GM06990 (cell line): Measurements from ENCODE around the gene ZNF574.

Experiments used
- DNase-seq: peaks from one replicate; pipeline ENCODE4 v3.0.0-alpha.2; 2011; ENCODE audit not compliant: insufficient read length; ENCODE audit errors: extremely low read depth
- H3K27me3 ChIP-seq: replicated peaks from 2 replicates; pipeline ENCODE4 v1.6.0; 2011; ENCODE audit warnings: low read length; ENCODE audit not compliant: control insufficient read depth, insufficient read depth
- H3K36me3 ChIP-seq: 2 replicates; pipeline ENCODE4 v1.5.1; 2011; ENCODE audit warnings: low read length; ENCODE audit not compliant: control insufficient read depth, insufficient read depth
- H3K4me3 ChIP-seq: replicated peaks from 2 replicates; pipeline ENCODE4 v1.5.1; 2011; ENCODE audit warnings: low read depth, mild to moderate bottlenecking, control low read depth, low read length
- TF ChIP-seq, protein P1 (sequence below): IDR thresholded peaks from 2 replicates; pipeline ENCODE4 v1.5.1; 2011; ENCODE audit warnings: low read length, control low read depth, mild to moderate bottlenecking, inconsistent platforms; ENCODE audit not compliant: insufficient read depth, poor library complexity, severe bottlenecking

ZNF574 gene

DNA sequence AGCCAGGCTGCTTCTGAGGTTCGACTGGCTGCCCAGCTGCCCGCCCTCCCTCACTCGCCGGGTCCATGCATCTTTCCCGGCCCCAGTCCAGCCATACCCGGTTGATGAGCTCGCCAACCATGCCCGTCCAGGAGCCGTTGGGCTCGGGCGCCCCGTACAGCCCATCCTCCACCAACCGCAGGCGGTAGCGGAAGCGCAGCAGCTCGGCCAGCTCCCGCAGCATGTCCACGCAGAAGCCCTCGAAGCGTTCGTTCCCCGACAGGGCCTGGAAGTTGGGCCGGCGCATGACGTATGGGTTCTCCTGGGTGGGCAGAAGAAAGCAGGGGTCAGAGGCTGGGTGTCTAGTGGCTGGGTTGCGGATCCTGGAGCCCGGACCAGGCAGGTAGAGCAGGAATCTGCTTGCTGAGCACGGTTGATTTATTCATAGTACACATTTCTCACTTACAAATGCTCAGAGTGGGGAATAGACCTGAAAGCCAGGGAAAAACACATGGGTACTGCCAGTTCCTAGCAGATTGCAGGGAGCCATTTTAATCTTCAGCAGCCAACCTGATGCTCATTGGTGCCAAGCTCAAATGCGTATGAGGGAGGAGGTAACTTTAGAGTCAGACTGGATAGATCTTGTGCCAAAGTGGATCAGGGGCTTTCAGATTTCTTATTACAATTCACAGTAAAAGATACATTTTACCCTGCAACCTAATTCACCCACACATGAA is 33.4 kb upstream of the ZNF574 start:
- Histone ChIP-seq H3K4me3 (no peak overlapping the region), H3K36me3 (no peaks in the 10 kb centered on the region), H3K27me3 (no peaks in the 10 kb centered on the region; the same call in 1 of the 2 replicates)
- TF ChIP-seq, protein P1, sequence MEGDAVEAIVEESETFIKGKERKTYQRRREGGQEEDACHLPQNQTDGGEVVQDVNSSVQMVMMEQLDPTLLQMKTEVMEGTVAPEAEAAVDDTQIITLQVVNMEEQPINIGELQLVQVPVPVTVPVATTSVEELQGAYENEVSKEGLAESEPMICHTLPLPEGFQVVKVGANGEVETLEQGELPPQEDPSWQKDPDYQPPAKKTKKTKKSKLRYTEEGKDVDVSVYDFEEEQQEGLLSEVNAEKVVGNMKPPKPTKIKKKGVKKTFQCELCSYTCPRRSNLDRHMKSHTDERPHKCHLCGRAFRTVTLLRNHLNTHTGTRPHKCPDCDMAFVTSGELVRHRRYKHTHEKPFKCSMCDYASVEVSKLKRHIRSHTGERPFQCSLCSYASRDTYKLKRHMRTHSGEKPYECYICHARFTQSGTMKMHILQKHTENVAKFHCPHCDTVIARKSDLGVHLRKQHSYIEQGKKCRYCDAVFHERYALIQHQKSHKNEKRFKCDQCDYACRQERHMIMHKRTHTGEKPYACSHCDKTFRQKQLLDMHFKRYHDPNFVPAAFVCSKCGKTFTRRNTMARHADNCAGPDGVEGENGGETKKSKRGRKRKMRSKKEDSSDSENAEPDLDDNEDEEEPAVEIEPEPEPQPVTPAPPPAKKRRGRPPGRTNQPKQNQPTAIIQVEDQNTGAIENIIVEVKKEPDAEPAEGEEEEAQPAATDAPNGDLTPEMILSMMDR, result no peak
- no peak for DNase-seq

DNA sequence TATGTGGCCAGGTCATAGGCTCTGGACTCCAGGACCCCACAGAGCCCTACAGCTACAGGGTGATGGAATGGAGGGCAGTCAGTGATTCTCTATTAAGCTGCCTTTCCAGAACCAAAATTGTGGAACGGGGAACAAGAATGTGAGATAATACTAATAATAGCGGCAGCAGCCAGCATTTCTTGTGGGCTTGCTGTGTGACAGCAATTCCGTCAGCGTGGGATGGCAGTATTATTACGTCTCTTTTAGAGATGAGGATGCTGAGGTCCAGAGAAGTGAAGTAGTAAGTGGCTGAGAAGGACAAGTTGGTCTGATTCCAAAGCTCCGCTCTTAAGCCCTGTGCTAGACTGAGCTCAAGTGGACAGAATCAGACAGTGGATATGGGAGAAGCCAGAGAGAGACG is 30.4 kb upstream of the ZNF574 start:
- no peaks in the 10 kb centered on the region; the same call in 1 of the 2 replicates for H3K27me3 ChIP-seq

DNA sequence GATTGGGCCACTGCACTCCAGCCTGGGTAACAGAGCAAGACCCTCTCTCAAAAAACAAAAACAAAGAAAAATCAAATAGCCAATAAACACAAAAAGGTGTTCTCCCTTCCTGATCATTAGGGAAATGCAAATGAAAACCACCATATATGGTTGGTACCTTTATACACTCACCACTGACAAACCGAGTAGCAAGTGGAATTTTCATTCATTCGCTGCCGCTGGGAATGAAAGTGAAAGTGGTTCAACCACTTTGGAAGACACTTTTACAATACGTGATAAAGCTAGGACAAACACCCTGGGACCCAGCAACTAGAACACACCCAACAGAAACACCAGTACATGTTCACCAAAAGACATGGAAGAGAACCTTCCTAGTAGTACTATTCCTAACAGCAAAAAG is 27.0 kb upstream of the ZNF574 start:
- H3K27me3 ChIP-seq, result no peaks in the 10 kb centered on the region; the same call in none of the 2 replicates
- DNase-seq, result no peak
- no peak overlapping the region for H3K4me3 ChIP-seq
- no peaks in the 10 kb centered on the region for H3K36me3 ChIP-seq
- TF ChIP-seq, protein P1, result no peak

More for the DNA sequence above, 30.4 kb upstream of the ZNF574 start:
- TF ChIP-seq, protein P1, result no peak
- no peaks in the 10 kb centered on the region for H3K36me3 ChIP-seq
- no peak overlapping the region for H3K4me3 ChIP-seq
- DNase-seq, result no peak

DNA sequence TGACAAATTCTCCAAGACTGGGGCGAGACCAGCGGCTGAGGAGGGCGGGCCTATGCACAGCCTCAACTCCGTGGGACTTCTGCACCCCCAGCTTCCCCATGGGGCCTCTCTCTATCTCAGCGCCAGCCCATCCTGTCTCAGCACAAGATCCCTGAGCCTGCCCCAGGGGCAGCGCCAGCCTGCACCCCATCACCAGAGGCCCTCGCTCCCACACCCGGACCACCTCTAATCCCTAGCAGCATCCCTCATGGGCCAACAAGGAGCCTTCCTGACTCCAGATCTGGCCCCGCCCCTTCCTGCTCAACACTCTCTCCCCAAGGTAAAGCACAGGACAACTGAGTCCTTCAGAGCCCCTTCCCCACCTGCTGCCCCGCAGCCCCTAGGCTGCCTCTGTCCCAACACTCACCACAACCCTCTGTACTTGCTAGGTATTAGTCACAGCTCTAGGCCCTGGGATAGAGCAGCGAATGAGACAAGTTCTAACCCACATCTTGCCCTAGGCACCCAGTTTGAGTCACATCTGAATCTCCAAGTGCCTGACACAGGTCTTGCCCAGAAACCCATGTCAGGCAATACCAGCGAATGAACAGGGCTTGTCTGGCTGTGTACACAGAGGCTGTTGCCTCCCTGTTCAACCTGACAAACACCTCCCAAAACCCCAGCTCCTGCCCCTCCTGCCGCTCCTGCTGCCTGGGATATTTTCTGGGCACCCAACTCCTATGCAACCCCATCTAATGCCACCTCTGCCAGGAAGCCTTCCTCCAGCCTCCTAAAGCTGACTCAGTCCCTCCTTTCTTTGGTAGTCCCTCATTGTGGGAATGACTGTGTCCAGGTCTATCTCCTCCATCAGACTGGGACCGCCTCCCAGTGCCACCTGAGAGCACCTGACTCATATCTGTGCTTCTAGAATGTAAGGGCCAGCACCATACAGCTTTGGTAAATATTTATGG is 24.5 kb upstream of the ZNF574 start:
- Histone ChIP-seq H3K36me3 (no peaks in the 10 kb centered on the region), H3K4me3 (no peak overlapping the region), H3K27me3 (no peaks in the 10 kb centered on the region; the same call in none of the 2 replicates)
- TF ChIP-seq, protein P1, result no peak
- no peak for DNase-seq

DNA sequence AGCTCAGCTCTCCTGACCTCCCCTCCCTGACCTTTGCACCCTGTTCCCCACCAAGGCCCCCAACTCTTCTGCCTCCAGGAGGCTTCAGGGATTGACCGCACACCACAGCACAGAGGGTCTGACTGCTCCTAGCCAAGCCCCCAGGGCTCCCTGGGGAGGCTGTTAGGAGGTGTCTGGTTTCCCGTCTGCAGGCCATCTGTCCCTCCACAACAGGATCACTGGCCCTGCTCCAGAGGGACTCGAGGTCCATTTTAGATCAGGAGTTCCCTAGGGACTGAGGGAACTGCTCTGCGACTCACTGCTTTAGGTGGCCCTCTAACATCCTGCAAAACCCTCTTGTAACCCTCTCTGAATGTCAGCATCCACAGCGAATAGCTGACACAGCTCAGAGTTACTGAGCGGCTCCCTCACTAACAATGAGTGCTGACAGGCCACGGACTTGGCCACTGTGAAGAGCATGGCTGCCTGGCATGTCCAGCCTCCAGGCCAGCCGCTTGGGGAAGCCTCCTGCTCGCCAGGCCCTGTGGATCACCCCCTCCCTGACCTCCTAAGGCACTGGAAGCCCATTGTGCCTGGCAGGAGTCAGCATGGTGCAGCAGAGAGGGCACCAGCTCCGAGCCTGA is 23.6 kb upstream of the ZNF574 start:
- Histone ChIP-seq H3K27me3 (no peaks in the 10 kb centered on the region; the same call in 1 of the 2 replicates), H3K4me3 (no peak overlapping the region), H3K36me3 (no peaks in the 10 kb centered on the region)
- TF ChIP-seq, protein P1, result no peak
- no peak for DNase-seq
